GM21576 (cell line): ENCODE measurements around the gene UNC13B.

Source experiments
- ATAC-seq: cut with Tn5 transposase; IDR thresholded peaks from one replicate; pipeline ENCODE4 v1.9.1; 2021; ENCODE audit warnings: mild to moderate bottlenecking, moderate library complexity; ENCODE audit not compliant: unreplicated experiment

UNC13B gene

GRCh38 chr9:35415402-35416097, 253.7 kb downstream of the UNC13B start:
- ATAC-seq: no peak

GRCh38 chr9:35416098-35416427, 254.3 kb downstream of the UNC13B start:
- ATAC-seq: no peak

GRCh38 chr9:35422346-35422745, 260.5 kb downstream of the UNC13B start:
- no peak for ATAC-seq

GRCh38 chr9:35422753-35423152, 260.9 kb downstream of the UNC13B start:
- ATAC-seq: no peak

GRCh38 chr9:35423499-35423898, 261.7 kb downstream of the UNC13B start:
- ATAC-seq: no peak

- ATAC-seq: no peak
Measured at GRCh38 chr9:35424356-35425352, 262.8 kb downstream of the UNC13B start.

GRCh38 chr9:35426627-35427026, 264.8 kb downstream of the UNC13B start:
- ATAC-seq: no peak

GRCh38 chr9:35431467-35431866, 269.7 kb downstream of the UNC13B start:
- ATAC-seq: no peak

- ATAC-seq: no peak
Measured at GRCh38 chr9:35432076-35432475, 270.3 kb downstream of the UNC13B start.

- no peak for ATAC-seq
Measured at GRCh38 chr9:35436933-35437332, 275.1 kb downstream of the UNC13B start.

GRCh38 chr9:35446012-35446411, 284.2 kb downstream of the UNC13B start:
- ATAC-seq: no peak

GRCh38 chr9:35448496-35448895, 286.7 kb downstream of the UNC13B start:
- no peak for ATAC-seq

- ATAC-seq: no peak
Measured at GRCh38 chr9:35452481-35452880, 290.7 kb downstream of the UNC13B start.

- ATAC-seq: no peak
Measured at GRCh38 chr9:35453786-35454185, 292.0 kb downstream of the UNC13B start.
